Large intestine (tissue), 3 donors: ENCODE data around the gene SMPD3. TPM values are rescaled to one million over a fixed set of nuclear protein-coding genes. Genes with fewer than 3 reads are reported as not detected.

ENCODE experiments used
- DNase-seq, 2 donors: peaks; one replicate each; pipeline versions ENCODE4 v3.0.0 to v3.0.0-alpha.2; 2013
- H3K27ac ChIP-seq: one replicate; pipeline ENCODE4 v1.5.1; 2013; ENCODE audit warnings: low read length
- H3K27me3 ChIP-seq: 2 replicates; pipeline ENCODE4 v1.6.1; 2013; ENCODE audit warnings: low read length; ENCODE audit not compliant: control insufficient read depth, insufficient read depth
- H3K36me3 ChIP-seq: 2 replicates; pipeline ENCODE4 v1.6.1; 2013; ENCODE audit warnings: low read length; ENCODE audit not compliant: control insufficient read depth, insufficient read depth
- H3K4me1 ChIP-seq: one replicate; pipeline ENCODE4 v1.6.1; 2013; ENCODE audit warnings: low read length; ENCODE audit not compliant: control insufficient read depth, insufficient read depth
- H3K4me3 ChIP-seq: one replicate; pipeline ENCODE4 v1.5.1; 2013; ENCODE audit warnings: low read length
- H3K9me3 ChIP-seq: one replicate; pipeline ENCODE4 v1.6.1; 2013; ENCODE audit warnings: mild to moderate bottlenecking, low read depth, low read length, moderate library complexity; ENCODE audit not compliant: control insufficient read depth
- WGBS: methylation state at CpG from one replicate; pipeline ENCODE4 v1.1.5; 2013; ENCODE audit warnings: low lambda C conversion rate; ENCODE audit not compliant: insufficient coverage; 5-methylcytosine and 5-hydroxymethylcytosine counted together
- polyA plus RNA-seq: library from polyadenylated mRNA; unstranded; fragments of 120-200 nt; gene quantifications from one replicate; pipeline ENCODE4 v1.2.1, GENCODE V29; 2013

SMPD3 gene
- polyA plus RNA-seq, 1 donor, result 49.4 TPM

DNA sequence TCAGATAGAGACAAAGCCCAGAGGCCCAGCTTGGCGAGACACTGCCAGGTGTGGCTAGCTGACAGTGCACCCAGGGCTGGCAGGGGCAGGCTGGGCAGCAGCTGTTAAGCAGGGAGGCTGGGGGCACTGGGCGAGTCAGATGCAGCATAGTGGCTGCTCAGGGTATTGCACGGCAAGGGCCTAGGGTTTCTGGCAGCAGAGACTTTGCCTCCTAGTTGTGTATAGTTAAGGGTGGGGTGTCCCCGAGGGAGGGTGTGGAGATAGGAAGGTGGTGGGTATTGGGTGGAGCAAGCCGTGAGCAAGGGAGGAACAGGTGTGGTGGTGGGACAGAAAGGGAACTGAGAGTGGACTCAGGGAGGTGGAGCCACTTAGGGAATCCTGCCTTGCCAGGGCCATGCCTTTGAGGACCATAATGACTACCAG, 66.0 kb downstream of the SMPD3 start:
- no peak overlapping the region for H3K4me3 ChIP-seq
- WGBS, result no CpG with 5 or more reads among the region's 5 CpGs
- DNase-seq, result peak; percentile 86 to 94

DNA sequence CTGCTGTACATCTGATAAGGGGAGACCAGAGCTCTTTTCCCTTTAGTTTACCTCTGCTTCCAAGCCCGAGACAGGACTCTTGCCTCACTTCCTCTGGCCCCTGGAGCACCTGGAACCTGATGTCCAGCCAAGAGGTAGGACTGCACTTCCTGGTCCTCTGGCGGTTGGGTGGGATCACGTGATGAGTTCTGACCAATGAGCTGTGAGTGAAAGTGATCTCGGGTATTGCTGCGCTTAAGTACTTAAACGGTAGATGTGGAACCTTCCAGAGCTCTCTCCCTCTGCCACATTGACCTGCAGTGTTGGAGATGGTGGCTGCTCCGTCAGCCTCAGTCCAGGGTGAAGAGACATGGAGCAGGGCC, 67.0 kb downstream of the SMPD3 start:
- H3K27me3 ChIP-seq, result no peaks in the 10 kb centered on the region
- H3K27ac ChIP-seq, result no peak overlapping the region
- peaks cover 54% of the 10 kb centered on the region for H3K4me1 ChIP-seq
- no peak for DNase-seq
- WGBS, result no CpG with 5 or more reads among the region's 7 CpGs
- H3K36me3 ChIP-seq, result peaks cover 23% of the 10 kb centered on the region
- H3K4me3 ChIP-seq, result no peak overlapping the region
- no peaks in the 10 kb centered on the region for H3K9me3 ChIP-seq

More for the DNA sequence above, 66.0 kb downstream of the SMPD3 start:
- Histone ChIP-seq H3K9me3 (no peaks in the 10 kb centered on the region), H3K36me3 (peaks cover 23% of the 10 kb centered on the region), H3K4me1 (peaks cover 61% of the 10 kb centered on the region), H3K27ac (peak overlapping the region; percentile 49), H3K27me3 (no peaks in the 10 kb centered on the region)

- no peak overlapping the region for H3K4me3 ChIP-seq
- WGBS, result no CpG with 5 or more reads among the region's 10 CpGs
- no peak for DNase-seq
- H3K27me3 ChIP-seq, result no peaks in the 10 kb centered on the region
- H3K27ac ChIP-seq, result no peak overlapping the region
- H3K4me1 ChIP-seq, result peaks cover 52% of the 10 kb centered on the region
- H3K9me3 ChIP-seq, result no peaks in the 10 kb centered on the region
- H3K36me3 ChIP-seq, result peaks cover 25% of the 10 kb centered on the region
These were observed 67.5 kb downstream of the SMPD3 start for GRCh38 chr16:68380676-68381362.

DNA sequence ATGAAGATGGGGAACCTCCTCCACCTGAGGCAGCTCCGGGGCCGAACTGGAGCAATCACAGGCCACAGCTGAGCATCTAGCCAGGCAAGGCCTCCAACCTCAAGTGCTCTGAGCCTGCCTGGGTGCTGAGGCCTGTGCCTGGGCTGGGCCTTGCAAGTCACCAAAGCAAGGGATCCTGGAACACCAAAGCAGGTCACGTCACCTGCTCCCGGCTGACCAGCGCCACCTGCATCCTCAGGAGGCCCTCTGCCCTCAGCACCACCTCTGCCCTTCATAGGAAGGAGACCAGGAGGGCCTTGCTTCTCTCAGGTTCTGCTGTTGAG, 68.0 kb downstream of the SMPD3 start:
- H3K36me3 ChIP-seq, result peaks cover 25% of the 10 kb centered on the region
- H3K9me3 ChIP-seq, result no peaks in the 10 kb centered on the region
- H3K27ac ChIP-seq, result no peak overlapping the region
- no peaks in the 10 kb centered on the region for H3K27me3 ChIP-seq
- WGBS, result no CpG with 5 or more reads among the region's 5 CpGs
- H3K4me3 ChIP-seq, result no peak overlapping the region
- peaks cover 48% of the 10 kb centered on the region for H3K4me1 ChIP-seq
- no peak for DNase-seq

GRCh38 chr16:68379472-68380347, 68.6 kb downstream of the SMPD3 start:
- no peaks in the 10 kb centered on the region for H3K9me3 ChIP-seq
- no peak overlapping the region for H3K27ac ChIP-seq
- H3K27me3 ChIP-seq, result no peaks in the 10 kb centered on the region
- H3K4me3 ChIP-seq, result no peak overlapping the region
- no peak for DNase-seq
- H3K4me1 ChIP-seq, result peaks cover 46% of the 10 kb centered on the region
- peaks cover 25% of the 10 kb centered on the region for H3K36me3 ChIP-seq
- WGBS, result no CpG with 5 or more reads among the region's 18 CpGs

- H3K36me3 ChIP-seq, result peaks cover 25% of the 10 kb centered on the region
- H3K4me1 ChIP-seq, result peaks cover 45% of the 10 kb centered on the region
- H3K9me3 ChIP-seq, result no peaks in the 10 kb centered on the region
- no peak overlapping the region for H3K4me3 ChIP-seq
- no peak overlapping the region for H3K27ac ChIP-seq
- DNase-seq, result no peak
- H3K27me3 ChIP-seq, result no peaks in the 10 kb centered on the region
- no CpG with 5 or more reads among the region's 13 CpGs for WGBS
These were observed 69.6 kb downstream of the SMPD3 start for GRCh38 chr16:68378436-68379415.

DNA sequence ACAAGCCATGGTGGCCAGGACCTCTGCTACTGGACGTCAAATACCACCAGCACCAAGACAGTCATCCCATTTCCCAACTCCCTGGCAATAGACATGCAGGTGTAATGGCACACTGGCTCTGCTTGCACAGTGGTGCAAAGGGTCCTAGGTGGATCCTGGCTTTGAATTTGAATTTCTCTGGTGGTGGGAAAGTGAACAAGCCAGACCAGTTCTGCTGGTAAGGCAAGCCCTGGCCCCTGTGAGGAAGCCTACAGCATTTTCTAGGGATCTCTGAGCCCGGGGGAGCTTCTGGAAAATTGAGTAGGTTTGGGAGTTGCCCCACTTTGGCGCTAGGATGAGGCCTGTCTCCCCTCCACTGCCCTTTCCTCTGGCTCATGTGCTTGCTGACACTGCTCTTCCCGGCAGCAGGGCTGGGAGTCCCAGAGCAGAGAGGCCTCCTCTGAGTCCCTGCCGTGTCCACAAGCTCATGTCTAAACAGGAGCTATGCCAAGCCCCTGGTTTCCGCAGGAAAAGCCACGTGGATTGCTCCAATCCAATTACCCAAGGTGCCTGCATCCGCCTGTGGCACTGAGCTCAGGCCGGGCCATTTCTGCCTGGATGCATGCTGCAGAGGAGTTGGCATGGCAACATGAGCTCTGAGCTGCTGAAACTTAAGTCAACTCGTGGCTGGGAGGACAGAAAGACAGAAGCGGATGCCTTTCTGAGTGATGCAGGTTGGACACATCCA, 70.5 kb downstream of the SMPD3 start:
- H3K4me3 ChIP-seq, result no peak overlapping the region
- DNase-seq, result no peak
- H3K4me1 ChIP-seq, result peaks cover 36% of the 10 kb centered on the region
- H3K9me3 ChIP-seq, result no peaks in the 10 kb centered on the region
- H3K27me3 ChIP-seq, result no peaks in the 10 kb centered on the region
- H3K36me3 ChIP-seq, result peaks cover 27% of the 10 kb centered on the region
- no CpG with 5 or more reads among the region's 11 CpGs for WGBS
- no peak overlapping the region for H3K27ac ChIP-seq

GRCh38 chr16:68377221-68377620, 71.1 kb downstream of the SMPD3 start:
- DNase-seq, result no peak
- no peak overlapping the region for H3K27ac ChIP-seq
- no peak overlapping the region for H3K4me3 ChIP-seq
- H3K36me3 ChIP-seq, result peaks cover 27% of the 10 kb centered on the region
- no CpG with 5 or more reads among the region's 7 CpGs for WGBS
- no peaks in the 10 kb centered on the region for H3K9me3 ChIP-seq
- H3K27me3 ChIP-seq, result no peaks in the 10 kb centered on the region
- H3K4me1 ChIP-seq, result peaks cover 30% of the 10 kb centered on the region

GRCh38 chr16:68376590-68376989, 71.7 kb downstream of the SMPD3 start:
- H3K27ac ChIP-seq, result no peak overlapping the region
- H3K4me3 ChIP-seq, result no peak overlapping the region
- H3K4me1 ChIP-seq, result peaks cover 25% of the 10 kb centered on the region
- H3K9me3 ChIP-seq, result no peaks in the 10 kb centered on the region
- H3K36me3 ChIP-seq, result peaks cover 32% of the 10 kb centered on the region
- WGBS, result no CpG with 5 or more reads among the region's 6 CpGs
- H3K27me3 ChIP-seq, result no peaks in the 10 kb centered on the region
- no peak for DNase-seq
